Right atrium auricular region (tissue), 2 donors: ENCODE results near the gene MEGF8. TPM values are rescaled to one million over a fixed set of nuclear protein-coding genes. Genes with fewer than 3 reads are reported as not detected.

Experiments
- DNase-seq: peaks from one replicate; pipeline ENCODE4 v3.0.0-alpha.2; 2019; ENCODE audit warnings: low spot score
- H3K27ac ChIP-seq, 2 donors: fragments of 200-600 bp; sonication (generic); 1 replicate in 1 of 2; 2 replicates in 1 of 2; pipeline ENCODE4 v1.5.1; 2016 to 2019
- H3K27me3 ChIP-seq, 2 donors: fragments of 200-600 bp; sonication (generic); one replicate each; pipeline versions ENCODE4 v1.5.1 to v1.6.0; 2017 to 2019
- H3K36me3 ChIP-seq: fragments of 200-600 bp; sonication (generic); one replicate; pipeline ENCODE4 v1.5.1; 2016
- H3K4me1 ChIP-seq, 2 donors: fragments of 200-600 bp; sonication (generic); one replicate each; pipeline versions ENCODE4 v1.5.1 to v1.6.0; 2017 to 2019
- H3K4me3 ChIP-seq, 2 donors: fragments of 200-600 bp; sonication (generic); 1 replicate in 1 of 2; 2 replicates in 1 of 2; pipeline ENCODE4 v1.5.1; 2017 to 2019; ENCODE audit warnings: mild to moderate bottlenecking in 1 of 2, moderate library complexity in 1 of 2
- H3K9me3 ChIP-seq, 2 donors: fragments of 200-600 bp; sonication (generic); one replicate each; pipeline ENCODE4 v1.5.1; 2019
- total RNA-seq, 2 donors: library from RNA; depleted of rRNA; stranded (reverse); fragments of >200 nt; gene quantifications; one replicate each; pipeline ENCODE4 v1.1.0, GENCODE V29; 2016
- TF ChIP-seq, protein P1 (sequence below), 2 donors: fragments of 200-600 bp; sonication (generic); IDR thresholded peaks; one replicate each; pipeline ENCODE4 v1.5.1; 2019; ENCODE audit warnings: antibody characterized with exemption in 2 of 2

MEGF8 gene
- total RNA-seq, 2 donors from 2014 or later = 24.3 to 31.2 TPM

DNA sequence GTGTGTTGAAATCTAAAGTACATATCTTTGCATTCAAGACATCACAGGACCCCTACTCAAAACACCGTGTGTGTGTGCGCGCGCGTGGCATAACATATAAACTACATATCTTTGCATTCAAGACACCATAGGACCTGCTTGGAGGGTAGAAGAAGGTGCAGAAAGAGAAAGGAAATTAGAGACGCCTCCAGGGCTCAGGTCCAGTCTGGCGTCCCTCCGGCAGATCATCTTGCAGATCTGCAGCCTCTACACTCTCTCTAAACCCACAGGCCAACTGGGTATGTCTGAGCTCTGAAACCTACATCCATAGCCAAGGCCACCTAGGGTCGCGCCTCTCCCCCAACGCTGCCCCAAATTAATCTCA, 22.4 kb upstream of the MEGF8 start:
- H3K9me3 ChIP-seq = no peaks in the 10 kb centered on the region
- H3K27ac ChIP-seq = no peak overlapping the region
- TF ChIP-seq, protein P1, sequence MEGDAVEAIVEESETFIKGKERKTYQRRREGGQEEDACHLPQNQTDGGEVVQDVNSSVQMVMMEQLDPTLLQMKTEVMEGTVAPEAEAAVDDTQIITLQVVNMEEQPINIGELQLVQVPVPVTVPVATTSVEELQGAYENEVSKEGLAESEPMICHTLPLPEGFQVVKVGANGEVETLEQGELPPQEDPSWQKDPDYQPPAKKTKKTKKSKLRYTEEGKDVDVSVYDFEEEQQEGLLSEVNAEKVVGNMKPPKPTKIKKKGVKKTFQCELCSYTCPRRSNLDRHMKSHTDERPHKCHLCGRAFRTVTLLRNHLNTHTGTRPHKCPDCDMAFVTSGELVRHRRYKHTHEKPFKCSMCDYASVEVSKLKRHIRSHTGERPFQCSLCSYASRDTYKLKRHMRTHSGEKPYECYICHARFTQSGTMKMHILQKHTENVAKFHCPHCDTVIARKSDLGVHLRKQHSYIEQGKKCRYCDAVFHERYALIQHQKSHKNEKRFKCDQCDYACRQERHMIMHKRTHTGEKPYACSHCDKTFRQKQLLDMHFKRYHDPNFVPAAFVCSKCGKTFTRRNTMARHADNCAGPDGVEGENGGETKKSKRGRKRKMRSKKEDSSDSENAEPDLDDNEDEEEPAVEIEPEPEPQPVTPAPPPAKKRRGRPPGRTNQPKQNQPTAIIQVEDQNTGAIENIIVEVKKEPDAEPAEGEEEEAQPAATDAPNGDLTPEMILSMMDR (IDR thresholded peaks at IDR 0.05) = no peak
- H3K4me1 ChIP-seq = peaks cover 0 to 13% of the 10 kb centered on the region in 2 donors
- no peaks in the 10 kb centered on the region for H3K27me3 ChIP-seq
- no peak for DNase-seq
- peak overlapping the region in 1 of 2 donors; percentile 62 for H3K4me3 ChIP-seq
- no peaks in the 10 kb centered on the region for H3K36me3 ChIP-seq

DNA sequence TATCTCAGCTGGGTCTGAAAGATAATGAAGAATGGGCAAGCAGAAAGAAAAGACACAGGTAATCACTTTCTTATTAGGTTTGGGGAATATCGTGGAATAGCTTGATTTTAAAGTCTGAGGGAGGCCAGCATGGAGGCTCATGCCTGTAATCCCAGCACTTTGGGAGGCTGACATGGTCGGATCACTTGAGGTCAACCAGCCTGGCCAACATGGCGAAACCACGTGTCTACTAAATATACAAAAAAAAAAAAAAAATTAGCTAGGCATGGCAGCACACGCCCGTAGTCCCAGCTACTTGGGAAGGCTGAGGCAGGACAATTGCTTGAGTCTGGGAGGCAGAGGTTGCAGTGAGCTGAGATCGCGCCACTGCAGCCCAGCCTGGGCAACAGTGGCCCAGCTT, 21.6 kb upstream of the MEGF8 start:
- Histone ChIP-seq H3K36me3 (no peaks in the 10 kb centered on the region), H3K27me3 (no peaks in the 10 kb centered on the region), H3K4me3 (no peak overlapping the region), H3K4me1 (peaks cover 0 to 13% of the 10 kb centered on the region in 2 donors), H3K9me3 (no peaks in the 10 kb centered on the region), H3K27ac (no peak overlapping the region)
- TF ChIP-seq, protein P1 (IDR thresholded peaks at IDR 0.05) = no peak
- no peak for DNase-seq

DNA sequence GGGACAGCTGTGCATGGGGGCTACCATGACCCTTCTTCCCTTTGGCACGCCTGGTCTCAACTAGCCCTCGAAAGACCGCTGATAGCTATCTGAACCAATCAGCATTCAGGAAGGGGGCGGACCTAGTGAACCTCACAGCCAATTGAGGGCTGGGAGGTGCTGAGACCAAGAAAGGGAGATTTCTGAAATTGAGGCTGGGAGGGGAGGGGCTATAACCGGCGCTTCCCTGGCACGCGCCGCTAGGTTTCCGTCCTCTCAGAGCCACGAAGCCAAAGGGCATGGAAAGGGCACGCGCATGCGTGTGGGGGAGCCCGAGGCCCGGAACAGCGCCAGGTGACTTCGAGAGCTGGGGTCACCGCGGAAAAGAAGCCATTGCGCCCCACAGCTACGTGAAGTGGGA, 18.8 kb upstream of the MEGF8 start:
- no peak for DNase-seq
- H3K4me3 ChIP-seq = no peak overlapping the region
- peaks cover 0 to 8% of the 10 kb centered on the region in 2 donors for H3K4me1 ChIP-seq
- no peaks in the 10 kb centered on the region for H3K36me3 ChIP-seq
- no peaks in the 10 kb centered on the region for H3K9me3 ChIP-seq
- no peak overlapping the region for H3K27ac ChIP-seq
- H3K27me3 ChIP-seq = no peaks in the 10 kb centered on the region
- TF ChIP-seq, protein P1 (IDR thresholded peaks at IDR 0.05) = no peak

DNA sequence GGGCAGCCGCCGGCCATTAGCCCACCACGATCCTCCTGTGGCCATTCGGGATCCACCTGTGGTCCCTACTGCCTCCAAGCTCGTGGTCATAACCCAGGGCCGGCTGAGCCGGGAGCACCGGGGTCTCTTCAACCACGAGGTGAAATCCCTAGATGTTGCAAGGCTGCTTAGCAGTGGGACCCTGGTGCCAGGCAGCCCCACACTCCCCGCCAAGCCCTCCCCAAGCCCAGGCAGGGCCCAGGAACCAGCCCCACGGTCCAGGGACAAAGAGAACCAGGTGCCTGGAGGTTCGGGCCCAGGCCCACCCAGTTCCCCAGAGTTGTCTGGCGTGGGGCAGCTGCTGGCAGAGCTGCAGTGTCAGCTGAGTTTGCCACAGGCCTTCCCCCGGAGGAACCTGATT, 15.7 kb upstream of the MEGF8 start:
- Histone ChIP-seq H3K27ac (no peak overlapping the region), H3K27me3 (no peaks in the 10 kb centered on the region), H3K9me3 (no peaks in the 10 kb centered on the region), H3K36me3 (no peaks in the 10 kb centered on the region), H3K4me1 (peaks cover 0 to 14% of the 10 kb centered on the region in 2 donors), H3K4me3 (no peak overlapping the region)
- TF ChIP-seq, protein P1 (IDR thresholded peaks at IDR 0.05) = no peak
- no peak for DNase-seq

DNA sequence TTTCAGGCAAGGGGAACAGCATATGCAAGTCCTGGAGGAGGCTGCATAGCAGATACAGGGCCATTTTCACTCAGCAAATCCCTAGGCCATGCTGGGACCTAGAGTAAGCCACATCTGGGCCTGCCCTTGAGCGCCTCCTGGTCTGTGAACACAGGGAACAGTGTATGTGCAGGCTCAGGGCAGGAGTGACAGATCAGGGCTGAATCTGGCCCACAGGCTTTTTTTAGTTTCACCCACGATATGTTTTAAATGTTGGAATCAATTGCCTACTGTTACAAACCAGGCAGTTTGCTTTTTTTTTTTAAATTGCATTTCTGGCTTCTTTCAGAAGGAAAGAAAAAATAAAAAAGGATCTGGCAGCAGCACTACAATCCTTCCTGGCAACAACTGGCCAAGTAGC, 13.8 kb upstream of the MEGF8 start:
- Histone ChIP-seq H3K27me3 (no peaks in the 10 kb centered on the region), H3K4me3 (no peak overlapping the region), H3K9me3 (no peaks in the 10 kb centered on the region), H3K36me3 (no peaks in the 10 kb centered on the region), H3K4me1 (peaks cover 0 to 14% of the 10 kb centered on the region in 2 donors), H3K27ac (no peak overlapping the region)
- TF ChIP-seq, protein P1 (IDR thresholded peaks at IDR 0.05) = no peak
- no peak for DNase-seq

DNA sequence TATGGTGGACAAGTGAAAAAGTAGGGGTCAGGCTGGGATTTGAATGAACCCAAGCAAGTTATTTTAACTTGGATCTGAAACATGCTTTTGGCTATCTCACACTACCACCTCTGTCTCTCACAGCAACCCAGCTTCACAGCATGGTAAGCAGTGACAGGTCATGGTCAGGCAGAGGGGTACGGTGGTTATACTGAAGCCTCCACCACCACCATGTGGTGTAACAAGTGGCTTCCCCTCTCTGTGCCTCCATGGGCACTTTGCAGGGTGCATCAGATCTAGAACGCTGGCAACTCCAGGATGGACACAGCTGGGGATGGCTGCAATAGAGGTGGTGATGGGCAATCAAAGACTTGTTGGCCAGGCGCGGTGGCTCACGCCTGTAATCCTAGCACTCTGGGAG, 13.1 kb upstream of the MEGF8 start:
- Histone ChIP-seq H3K36me3 (no peaks in the 10 kb centered on the region), H3K27me3 (no peaks in the 10 kb centered on the region), H3K4me3 (no peak overlapping the region), H3K9me3 (no peaks in the 10 kb centered on the region), H3K4me1 (peaks cover 0 to 14% of the 10 kb centered on the region in 2 donors), H3K27ac (no peak overlapping the region)
- TF ChIP-seq, protein P1 (IDR thresholded peaks at IDR 0.05) = no peak
- DNase-seq = no peak
